ENCODE results near the gene CBR3. TPM values are rescaled to one million over a fixed set of nuclear protein-coding genes. Genes with fewer than 3 reads are reported as not detected.
"Not testable (repeated sequence)": the region's sequence is repeated elsewhere in the genome, so short reads cannot be mapped to it uniquely, and the experiment has no call there.

CBR3 gene
- total RNA-seq, 1 donor from 2014 or later, result 1.0 TPM

DNA sequence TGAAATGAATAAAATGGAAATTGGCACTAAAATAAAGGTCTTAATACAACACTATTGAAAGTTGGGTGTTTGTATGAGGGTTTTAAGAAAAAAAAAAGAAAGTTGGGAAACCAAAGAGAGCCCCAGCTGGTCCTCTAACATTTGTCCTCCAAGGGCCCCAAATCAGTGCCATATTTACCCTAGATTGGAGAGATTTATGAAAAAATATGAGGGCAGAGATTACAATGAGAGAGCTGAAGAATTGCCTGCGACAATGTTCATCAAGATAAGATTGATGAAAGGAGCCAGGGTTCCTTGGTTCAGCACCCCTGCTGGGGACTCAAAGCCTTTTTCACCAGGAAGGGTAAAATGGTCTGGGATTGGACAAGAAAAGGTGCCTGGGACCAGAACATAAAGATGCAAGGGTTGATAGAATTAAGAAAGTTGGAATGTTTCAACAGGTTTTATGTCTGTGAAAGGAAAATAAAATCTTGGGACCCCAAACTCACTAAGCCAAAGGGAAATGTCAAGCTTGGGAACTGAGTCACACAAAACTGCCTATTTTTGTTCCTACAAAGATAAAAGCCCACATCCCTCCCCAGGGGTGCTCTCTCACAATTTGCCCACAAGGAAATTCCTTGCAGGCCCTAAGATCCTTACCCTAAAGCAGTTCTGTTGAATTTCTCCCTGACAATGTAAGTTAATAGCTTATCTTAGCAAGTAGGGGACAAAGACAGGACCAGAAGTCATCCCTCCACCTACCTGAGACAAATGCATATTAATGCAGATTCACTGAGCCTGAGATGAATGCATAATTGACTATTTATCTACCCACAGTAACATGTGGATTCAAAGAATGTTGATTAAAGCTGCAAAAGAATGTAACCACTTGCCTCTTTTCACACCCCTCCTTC, 38.2 kb upstream of the CBR3 start:
- H3K9me3 Mint-ChIP-seq, result peaks cover 7% of the 10 kb centered on the region
- TF ChIP-seq, protein P1, sequence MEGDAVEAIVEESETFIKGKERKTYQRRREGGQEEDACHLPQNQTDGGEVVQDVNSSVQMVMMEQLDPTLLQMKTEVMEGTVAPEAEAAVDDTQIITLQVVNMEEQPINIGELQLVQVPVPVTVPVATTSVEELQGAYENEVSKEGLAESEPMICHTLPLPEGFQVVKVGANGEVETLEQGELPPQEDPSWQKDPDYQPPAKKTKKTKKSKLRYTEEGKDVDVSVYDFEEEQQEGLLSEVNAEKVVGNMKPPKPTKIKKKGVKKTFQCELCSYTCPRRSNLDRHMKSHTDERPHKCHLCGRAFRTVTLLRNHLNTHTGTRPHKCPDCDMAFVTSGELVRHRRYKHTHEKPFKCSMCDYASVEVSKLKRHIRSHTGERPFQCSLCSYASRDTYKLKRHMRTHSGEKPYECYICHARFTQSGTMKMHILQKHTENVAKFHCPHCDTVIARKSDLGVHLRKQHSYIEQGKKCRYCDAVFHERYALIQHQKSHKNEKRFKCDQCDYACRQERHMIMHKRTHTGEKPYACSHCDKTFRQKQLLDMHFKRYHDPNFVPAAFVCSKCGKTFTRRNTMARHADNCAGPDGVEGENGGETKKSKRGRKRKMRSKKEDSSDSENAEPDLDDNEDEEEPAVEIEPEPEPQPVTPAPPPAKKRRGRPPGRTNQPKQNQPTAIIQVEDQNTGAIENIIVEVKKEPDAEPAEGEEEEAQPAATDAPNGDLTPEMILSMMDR (conservative IDR thresholded peaks at IDR 0.05), result no peak
- no peak overlapping the region for H3K4me3 Mint-ChIP-seq
- no peak overlapping the region for H3K27ac Mint-ChIP-seq
- DNase-seq (ENCODE audit: extremely low spot score, unreplicated experiment), result no peak
- H3K4me1 Mint-ChIP-seq (ENCODE audit: unreplicated experiment), result peaks cover 6% of the 10 kb centered on the region
- no peaks in the 10 kb centered on the region for H3K36me3 Mint-ChIP-seq
- peaks cover 6% of the 10 kb centered on the region for H3K27me3 Mint-ChIP-seq

DNA sequence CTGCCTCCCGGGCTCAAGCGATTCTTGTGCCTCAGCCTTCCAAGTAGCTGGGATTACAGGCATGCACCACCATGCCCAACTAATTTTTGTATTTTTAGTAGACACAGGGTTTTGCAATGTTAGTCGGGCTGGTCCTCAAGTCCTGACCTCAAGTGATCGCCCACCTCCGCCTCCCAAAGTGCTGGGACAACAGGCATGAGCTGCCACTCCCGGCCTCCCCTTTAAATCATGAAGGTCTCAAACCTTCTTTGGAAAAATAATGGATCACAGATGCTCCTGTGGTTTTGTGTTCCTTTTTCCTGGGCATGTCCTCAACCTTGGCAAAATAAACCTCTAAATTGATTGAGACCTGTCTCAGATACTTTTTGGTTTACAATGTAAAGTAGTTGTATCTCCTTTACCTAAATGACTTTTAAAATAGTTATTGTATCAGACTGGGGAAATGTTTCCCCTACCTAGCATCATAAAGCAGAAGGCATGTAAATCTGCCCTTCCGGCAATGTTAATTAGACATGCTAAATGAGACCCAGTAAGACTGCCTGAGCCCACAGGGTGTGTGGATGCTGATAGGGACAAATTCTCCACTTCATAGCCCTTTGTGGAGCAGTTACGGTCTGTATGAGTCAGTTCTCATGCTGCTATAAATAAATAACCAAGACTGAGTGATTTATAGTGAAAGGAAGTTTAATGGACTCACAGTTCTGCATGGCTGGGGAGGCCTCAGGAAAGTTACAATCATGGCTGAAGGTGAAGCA, 37.3 kb upstream of the CBR3 start:
- Mint-ChIP-seq H3K27ac (no peak overlapping the region), H3K36me3 (no peaks in the 10 kb centered on the region), H3K9me3 (peaks cover 7% of the 10 kb centered on the region), H3K4me1 (ENCODE audit: unreplicated experiment) (peaks cover 6% of the 10 kb centered on the region), H3K27me3 (peaks cover 6% of the 10 kb centered on the region), H3K4me3 (no peak overlapping the region)
- DNase-seq (ENCODE audit: extremely low spot score, unreplicated experiment), result no peak
- TF ChIP-seq, protein P1 (conservative IDR thresholded peaks at IDR 0.05), result no peak

DNA sequence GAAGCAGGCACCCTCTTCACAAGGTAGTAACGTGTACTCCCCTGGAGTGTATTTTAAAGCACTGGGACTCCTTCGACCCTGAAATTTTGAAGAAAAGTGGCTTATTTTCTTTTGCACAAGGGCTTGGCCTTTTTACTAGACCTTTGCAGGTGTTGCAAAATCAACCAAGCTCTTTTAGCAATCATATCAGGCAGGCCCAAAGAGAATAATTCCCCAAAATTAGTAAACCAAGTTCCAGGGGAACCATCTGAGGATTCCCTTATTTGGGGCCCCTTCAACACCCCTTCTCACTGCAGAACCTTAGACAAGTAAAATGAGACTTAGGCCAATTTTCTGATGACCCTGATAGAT, 36.7 kb upstream of the CBR3 start:
- peaks cover 6% of the 10 kb centered on the region for H3K4me1 Mint-ChIP-seq (ENCODE audit: unreplicated experiment)
- peaks cover 9% of the 10 kb centered on the region for H3K9me3 Mint-ChIP-seq
- H3K27me3 Mint-ChIP-seq, result peaks cover 6% of the 10 kb centered on the region
- no peak overlapping the region for H3K27ac Mint-ChIP-seq
- H3K4me3 Mint-ChIP-seq, result no peak overlapping the region
- TF ChIP-seq, protein P1 (conservative IDR thresholded peaks at IDR 0.05), result no peak
- no peak for DNase-seq (ENCODE audit: extremely low spot score, unreplicated experiment)
- peaks cover 1% of the 10 kb centered on the region for H3K36me3 Mint-ChIP-seq

DNA sequence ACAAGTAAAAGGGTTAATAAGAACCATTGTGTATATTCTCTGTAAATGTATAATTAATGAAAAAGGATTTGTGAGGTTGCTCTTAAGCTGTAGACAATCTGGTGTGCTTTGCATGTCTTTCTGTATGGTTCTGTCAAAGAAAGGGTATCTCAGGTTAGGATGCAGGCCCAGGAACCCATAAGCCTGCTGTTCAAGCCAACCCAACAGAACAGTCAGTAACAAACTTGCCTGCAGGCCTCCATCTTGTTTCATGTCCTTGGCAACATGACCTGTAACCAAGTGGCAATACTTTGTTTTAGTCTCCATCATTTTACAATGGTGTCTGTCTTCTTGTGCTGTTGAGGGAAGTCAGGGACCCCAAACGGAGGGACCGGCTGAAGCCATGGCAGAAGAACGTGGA, 35.9 kb upstream of the CBR3 start:
- TF ChIP-seq, protein P1 (conservative IDR thresholded peaks at IDR 0.05), result no peak
- no peak overlapping the region for H3K4me3 Mint-ChIP-seq
- H3K27ac Mint-ChIP-seq, result no peak overlapping the region
- DNase-seq (ENCODE audit: extremely low spot score, unreplicated experiment), result no peak
- peaks cover 10% of the 10 kb centered on the region for H3K9me3 Mint-ChIP-seq
- peaks cover 9% of the 10 kb centered on the region for H3K27me3 Mint-ChIP-seq
- H3K4me1 Mint-ChIP-seq (ENCODE audit: unreplicated experiment), result peaks cover 6% of the 10 kb centered on the region
- H3K36me3 Mint-ChIP-seq, result peaks cover 4% of the 10 kb centered on the region

DNA sequence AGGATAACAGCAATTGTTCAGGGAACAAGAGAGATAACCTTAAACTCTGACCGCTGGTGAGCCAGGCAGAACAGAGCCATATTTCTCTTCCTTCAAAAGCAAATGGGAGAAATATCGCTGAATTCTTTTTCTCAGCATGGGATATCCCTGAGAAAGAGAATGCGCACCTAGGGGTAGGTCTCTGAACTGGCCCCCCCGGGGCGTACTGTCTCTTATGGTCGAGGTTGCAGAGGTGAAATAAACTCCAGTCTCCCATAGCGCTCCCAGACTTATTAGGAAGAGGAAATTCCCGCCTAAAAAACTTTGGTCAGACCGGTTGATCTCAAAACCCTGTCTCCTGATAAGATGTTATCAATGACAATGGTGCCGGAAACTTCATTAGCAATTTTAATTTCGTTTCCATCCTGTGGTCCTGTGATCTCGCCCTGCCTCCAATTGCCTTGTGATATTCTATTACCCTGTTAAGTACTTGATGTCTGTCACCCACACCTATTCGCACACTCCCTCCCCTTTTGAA, 35.1 kb upstream of the CBR3 start:
- not testable (repeated sequence) for DNase-seq (ENCODE audit: extremely low spot score, unreplicated experiment); H3K36me3 Mint-ChIP-seq; H3K4me1 Mint-ChIP-seq (ENCODE audit: unreplicated experiment); H3K27ac Mint-ChIP-seq; H3K4me3 Mint-ChIP-seq
- peaks cover 16% of the 10 kb centered on the region for H3K27me3 Mint-ChIP-seq
- H3K9me3 Mint-ChIP-seq, result peaks cover 15% of the 10 kb centered on the region

All from type B pancreatic cell (in vitro differentiated cells).